OCI-LY7 (cell line): ENCODE measurements around the gene CPNE4.

ENCODE experiments used
- EZH2phosphoT487 ChIP-seq: fragments of 200-600 bp; sonication (generic); IDR thresholded peaks from 2 replicates; pipeline ENCODE4 v1.6.1; 2018; ENCODE audit warnings: low read depth, borderline replicate concordance, mild to moderate bottlenecking, mixed run types, antibody characterized with exemption, low read length, moderate library complexity, mixed read lengths
- TF ChIP-seq, protein P1 (sequence below): fragments of 200-600 bp; sonication (generic); conservative IDR thresholded peaks from 2 replicates; pipeline ENCODE4 v1.5.1; 2014; ENCODE audit warnings: mild to moderate bottlenecking, antibody characterized with exemption, low read length, moderate library complexity, mixed read lengths

DNA sequence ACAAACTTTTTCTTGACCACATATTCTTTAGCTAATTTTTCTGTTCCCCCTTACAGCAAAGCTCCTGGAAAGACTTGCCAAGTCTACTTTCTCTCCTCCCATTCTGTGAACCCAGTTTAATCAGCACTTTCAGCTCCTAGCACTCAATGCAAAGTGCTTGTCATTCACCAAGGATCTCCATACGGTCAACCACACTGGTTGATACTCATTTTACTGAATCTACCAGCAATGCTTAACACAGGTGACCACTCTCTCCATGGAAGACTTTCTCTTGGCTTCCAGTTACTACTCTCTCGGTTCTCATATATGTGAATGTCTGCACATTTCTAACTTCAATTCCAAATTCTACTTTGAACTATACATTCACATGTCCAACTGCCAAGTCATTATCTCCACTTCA, 543.7 kb downstream of the CPNE4 start:
- TF ChIP-seq, protein P1, sequence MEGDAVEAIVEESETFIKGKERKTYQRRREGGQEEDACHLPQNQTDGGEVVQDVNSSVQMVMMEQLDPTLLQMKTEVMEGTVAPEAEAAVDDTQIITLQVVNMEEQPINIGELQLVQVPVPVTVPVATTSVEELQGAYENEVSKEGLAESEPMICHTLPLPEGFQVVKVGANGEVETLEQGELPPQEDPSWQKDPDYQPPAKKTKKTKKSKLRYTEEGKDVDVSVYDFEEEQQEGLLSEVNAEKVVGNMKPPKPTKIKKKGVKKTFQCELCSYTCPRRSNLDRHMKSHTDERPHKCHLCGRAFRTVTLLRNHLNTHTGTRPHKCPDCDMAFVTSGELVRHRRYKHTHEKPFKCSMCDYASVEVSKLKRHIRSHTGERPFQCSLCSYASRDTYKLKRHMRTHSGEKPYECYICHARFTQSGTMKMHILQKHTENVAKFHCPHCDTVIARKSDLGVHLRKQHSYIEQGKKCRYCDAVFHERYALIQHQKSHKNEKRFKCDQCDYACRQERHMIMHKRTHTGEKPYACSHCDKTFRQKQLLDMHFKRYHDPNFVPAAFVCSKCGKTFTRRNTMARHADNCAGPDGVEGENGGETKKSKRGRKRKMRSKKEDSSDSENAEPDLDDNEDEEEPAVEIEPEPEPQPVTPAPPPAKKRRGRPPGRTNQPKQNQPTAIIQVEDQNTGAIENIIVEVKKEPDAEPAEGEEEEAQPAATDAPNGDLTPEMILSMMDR = no peak
- TF ChIP-seq EZH2phosphoT487 = no peak
